Activated T-cell treated with anti-CD3 and anti-CD28 coated beads for 4 hours (primary cell): ENCODE results near the gene BSG.
A peak's percentile ranks its signal among the peaks of the same experiment; 100 is the strongest.
"Not testable (repeated sequence)": the region's sequence is repeated elsewhere in the genome, so short reads cannot be mapped to it uniquely, and the experiment has no call there.

ENCODE experiments used
- DNase-seq: peaks from one replicate; pipeline ENCODE4 v3.0.0-alpha.2; 2020

The BSG gene

DNA sequence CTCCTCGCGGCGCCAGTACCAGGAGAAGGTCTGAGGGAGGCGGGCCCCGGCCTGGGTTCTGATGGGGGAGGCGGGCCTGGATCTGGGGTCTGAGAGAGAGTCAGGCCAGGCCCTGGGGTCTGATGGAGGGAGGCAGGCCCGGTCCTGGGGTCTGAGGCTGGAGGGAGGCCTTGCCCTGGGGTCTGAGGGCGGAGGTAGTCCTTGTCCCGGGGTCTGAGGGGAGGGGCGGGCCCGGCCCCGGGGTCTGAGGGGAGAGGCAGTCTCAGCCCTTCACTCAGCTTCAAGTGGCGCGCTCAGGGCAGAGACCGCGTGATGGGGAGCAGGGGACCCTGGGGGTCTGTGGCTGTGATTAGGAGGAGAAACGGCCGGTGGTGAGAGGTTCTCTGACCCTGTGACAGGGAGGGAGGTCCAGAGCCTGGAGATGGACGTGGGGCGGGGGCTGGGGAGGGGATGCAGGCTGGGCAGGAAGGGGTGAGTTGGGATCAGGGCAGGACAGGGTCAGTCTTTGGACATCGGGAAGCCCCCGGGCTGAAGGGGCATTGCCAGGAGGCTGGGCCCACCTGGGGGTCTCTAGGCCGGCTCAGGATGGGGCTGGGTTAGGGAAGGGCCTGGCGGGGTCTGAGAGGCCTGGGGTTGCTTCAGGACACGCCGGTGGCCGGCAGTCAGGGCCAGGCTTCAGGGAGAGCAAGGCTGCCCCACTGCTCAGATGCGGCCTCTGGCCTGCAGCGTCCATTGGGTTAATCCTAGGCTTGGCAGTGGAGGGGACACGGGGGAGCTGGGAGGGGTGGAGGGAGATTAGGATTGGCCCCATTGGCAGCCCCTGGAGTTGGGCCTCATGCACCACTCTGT is 36.0 kb downstream of the BSG start:
- DNase-seq = no peak

DNA sequence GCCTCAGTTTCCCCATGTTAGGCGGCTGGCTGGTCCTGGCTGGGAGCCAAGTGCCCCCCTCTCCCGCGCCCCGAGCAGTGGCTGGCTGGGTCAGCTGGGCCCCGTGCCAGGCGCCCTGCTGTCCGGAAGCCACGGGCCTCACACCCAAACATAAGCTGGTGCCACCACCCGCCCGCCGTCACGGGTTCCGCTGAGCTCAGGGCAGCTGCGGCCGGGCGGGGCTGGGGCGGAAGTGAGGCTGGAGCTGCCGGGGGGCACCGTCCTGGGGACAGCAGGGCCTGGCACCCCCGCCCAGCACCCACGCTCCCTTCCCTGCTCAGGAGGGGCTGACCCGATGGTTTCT is 36.6 kb downstream of the BSG start:
- DNase-seq = no peak

DNA sequence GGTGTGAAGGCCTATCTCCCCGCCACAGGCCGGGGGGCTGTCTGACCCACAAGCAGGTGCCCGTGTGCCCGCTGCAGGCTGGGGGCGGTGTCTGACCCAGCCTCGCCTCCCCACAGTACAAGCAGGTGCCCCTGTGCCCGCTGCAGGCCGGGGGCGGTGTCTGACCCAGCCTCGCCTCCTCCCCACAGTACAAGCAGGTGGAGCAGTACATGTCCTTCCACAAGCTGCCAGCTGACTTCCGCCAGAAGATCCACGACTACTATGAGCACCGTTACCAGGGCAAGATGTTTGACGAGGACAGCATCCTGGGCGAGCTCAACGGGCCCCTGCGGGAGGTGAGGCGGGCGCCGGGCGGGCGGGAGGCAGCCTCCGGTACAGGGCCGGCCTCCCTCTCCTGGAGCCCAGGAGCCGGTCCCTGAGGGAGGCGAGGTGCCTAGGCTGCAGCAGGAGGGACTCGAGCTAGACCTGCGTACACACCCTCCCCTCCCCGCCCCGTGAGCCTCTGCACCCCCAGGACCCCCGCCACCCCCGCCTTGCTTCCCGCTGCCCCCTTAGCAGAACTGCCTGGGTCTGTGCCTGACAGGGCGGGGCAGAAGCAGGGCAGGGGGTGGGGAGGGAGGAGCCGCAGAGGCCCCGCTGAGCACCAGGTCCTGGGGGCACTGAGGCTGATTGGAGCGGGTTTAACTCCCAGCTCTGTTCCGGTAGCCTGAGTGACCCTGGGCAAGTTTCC is 37.8 kb downstream of the BSG start:
- no peak for DNase-seq

DNA sequence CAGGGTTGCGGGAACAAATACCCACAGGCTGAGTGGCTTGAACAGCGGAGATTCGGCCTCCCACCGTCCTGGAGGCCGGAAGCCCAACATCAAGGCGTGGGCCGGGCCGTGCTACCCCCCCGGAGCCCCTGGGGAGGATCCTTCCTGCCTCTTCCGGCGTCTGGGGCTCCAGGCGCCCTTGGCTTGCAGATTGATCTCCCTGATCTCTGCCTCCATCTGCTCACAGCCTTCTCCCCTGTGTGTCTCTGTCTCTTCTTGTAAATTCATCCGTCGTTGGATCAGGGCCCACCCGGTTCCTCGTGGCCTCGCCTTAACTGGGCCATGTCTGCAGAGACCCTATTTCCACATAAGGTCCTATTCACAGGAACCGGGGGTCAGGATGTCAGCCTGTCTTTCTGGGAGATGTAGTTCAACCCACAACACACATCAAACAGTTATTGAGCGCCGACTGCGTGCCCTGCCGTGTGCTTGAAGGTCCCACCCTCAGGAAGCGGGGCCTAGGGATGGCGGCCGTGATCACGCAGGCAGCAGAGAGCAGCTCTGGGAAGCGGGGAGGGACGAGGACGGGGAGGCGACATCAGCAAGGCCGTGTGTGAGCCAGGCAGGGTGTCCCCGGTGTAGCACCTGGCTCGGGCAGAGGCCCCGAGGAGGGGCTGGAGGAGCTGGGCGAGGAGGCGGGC is 38.5 kb downstream of the BSG start:
- DNase-seq = peak; percentile 15

DNA sequence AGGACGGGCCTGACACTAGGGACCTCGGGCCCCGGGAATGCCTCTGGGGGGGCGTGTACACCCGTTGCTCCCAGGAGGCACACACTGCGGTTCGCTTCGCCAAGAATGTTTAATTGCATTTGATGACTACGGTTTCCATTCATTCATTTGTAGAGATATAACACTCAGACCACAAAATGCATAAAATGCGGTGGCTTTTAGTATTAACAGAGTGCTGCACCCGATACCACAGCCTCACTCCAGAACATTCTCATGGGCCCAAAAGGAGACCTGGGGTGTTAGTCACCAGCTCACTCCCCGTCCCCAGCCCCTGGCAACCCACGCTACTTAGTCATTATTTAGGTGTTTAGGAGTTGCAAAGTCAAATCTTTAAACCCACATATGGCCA is 39.1 kb downstream of the BSG start:
- DNase-seq = peak; percentile 55

DNA sequence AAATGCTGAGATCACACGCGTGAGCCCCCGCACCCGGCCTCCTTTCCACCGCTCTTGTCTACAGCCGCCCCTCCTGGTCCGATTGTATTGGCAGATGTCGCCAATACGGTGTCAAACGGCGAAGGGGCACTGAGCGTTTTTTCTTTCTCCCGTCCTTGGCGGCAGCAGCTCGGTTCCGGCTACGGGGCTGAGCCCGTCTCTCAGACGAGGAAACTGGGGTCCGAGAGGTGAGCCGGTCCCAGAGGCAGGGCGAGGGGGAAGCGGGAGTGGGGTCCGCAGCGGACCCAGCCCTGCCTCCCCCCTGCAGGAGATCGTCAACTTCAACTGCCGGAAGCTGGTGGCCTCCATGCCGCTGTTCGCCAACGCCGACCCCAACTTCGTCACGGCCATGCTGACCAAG is 40.5 kb downstream of the BSG start:
- DNase-seq = no peak

DNA sequence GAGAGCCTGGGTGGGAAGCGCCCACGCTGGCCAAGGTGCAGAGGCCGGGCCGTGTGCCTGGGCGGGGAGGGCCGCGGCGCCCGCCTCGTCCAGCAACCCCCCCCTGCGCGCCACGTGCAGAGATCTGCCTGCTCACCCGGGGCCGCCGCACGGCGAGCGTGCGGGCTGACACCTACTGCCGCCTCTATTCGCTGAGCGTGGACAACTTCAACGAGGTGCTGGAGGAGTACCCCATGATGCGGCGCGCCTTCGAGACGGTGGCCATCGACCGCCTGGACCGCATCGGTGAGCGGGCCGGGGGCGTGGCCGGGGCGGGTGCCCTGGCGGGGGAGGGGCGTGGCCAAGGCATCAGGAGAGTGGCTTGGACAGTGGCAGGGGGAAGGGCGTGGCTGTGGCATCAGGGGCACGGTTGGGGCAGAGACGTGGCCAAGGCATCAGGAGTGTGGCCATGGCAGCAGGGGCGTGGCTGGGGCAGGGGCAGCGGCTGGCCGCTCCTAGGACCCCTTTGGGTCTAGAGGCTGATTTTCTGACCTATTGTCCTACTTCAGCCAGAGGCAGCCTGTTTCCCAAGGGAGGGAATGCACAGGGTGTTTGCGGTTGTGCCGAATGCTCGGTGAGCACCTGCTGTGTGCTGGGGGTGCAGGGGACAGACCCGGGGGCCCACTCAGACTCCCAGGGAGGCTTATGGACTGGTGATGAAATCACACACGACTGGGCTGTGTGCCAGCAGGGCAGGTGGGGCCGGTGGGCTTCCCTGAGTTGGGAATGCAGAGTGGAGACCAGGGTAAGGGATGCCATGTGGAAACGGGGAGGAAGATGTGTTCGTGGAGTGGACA is 41.6 kb downstream of the BSG start:
- DNase-seq = no peak

DNA sequence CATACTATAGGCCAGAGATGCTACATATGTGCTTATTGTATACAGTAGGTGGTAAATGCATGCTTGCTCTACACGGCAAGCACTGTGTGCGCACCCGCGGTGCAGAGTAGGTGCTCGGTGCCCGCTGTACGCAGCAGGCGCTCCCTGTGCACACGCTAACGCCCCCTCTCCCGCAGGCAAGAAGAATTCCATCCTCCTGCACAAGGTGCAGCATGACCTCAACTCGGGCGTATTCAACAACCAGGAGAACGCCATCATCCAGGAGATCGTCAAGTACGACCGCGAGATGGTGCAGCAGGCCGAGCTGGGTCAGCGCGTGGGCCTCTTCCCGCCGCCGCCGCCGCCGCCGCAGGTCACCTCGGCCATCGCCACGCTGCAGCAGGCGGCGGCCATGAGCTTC is 43.2 kb downstream of the BSG start:
- no peak for DNase-seq

DNA sequence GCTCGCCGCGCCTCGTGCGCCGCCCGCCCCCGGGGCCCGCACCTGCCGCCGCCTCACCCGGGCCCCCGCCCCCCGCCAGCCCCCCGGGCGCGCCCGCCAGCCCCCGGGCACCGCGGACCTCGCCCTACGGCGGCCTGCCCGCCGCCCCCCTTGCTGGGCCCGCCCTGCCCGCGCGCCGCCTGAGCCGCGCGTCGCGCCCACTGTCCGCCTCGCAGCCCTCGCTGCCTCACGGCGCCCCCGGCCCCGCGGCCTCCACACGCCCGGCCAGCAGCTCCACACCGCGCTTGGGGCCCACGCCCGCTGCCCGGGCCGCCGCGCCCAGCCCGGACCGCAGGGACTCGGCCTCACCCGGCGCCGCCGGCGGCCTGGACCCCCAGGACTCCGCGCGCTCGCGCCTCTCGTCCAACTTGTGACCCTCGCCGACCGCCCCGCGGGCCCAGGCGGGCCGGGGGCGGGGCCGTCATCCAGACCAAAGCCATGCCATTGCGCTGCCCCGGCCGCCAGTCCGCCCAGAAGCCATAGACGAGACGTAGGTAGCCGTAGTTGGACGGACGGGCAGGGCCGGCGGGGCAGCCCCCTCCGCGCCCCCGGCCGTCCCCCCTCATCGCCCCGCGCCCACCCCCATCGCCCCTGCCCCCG is 43.8 kb downstream of the BSG start:
- DNase-seq = no peak

DNA sequence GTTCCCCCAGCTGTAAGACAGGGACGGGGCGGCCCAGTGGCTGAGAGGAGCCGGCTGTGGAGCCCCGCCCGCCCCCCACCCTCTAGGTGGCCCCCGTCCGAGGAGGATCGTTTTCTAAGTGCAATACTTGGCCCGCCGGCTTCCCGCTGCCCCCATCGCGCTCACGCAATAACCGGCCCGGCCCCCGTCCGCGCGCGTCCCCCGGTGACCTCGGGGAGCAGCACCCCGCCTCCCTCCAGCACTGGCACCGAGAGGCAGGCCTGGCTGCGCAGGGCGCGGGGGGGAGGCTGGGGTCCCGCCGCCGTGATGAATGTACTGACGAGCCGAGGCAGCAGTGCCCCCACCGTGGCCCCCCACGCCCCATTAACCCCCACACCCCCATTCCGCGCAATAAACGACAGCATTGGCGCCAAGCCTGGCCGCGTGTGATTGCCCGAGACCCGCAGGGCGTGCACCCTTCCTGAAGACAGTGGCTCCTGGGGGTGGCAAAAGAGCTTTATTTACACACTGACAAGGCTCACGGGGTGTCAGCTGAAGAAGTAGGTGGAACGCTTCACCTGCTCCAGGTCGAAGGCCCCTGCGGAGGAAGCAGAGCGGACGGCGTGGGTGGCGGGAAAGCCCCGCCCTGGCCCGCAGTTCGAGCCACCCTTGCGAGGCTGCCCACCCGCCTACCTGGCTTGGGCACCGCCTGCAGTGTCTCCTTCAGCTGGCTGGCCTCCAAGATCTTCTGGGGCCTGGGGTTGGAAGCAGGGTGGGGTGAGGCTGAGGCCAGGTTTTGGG is 44.5 kb downstream of the BSG start:
- DNase-seq = no peak

DNA sequence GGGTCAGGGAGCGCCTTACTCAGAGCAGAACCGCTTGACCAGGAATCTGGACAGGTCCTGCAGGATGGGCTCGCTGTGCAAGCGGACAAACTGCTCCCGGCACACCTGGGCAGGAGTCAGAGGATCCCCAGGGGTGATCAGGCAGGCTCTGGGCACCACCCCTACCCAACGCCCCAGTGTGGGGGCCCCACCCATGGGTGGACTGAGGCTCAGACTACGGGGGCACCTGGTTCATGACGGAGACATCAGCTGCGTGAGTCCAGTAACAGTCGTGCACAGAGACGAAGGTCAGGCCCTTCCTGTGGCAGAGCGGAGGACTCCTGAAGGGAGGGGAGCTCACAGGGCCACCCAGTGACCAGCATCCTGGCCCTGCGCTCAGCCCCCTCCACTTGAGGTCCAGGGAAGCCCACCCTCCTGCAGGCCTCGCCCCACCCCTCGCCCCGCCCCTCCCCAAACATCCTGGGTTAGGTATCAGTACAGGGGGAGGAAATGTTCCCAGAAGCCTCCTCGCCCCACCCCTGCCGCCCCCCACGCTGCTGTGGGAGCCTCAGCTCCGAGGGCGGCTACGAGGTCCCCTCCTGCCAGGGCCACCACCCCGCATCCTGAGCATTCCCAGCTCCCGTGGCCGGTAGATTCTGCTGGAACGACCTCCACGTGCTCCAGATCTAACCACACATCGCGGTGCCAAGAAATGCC is 45.3 kb downstream of the BSG start:
- DNase-seq = no peak

DNA sequence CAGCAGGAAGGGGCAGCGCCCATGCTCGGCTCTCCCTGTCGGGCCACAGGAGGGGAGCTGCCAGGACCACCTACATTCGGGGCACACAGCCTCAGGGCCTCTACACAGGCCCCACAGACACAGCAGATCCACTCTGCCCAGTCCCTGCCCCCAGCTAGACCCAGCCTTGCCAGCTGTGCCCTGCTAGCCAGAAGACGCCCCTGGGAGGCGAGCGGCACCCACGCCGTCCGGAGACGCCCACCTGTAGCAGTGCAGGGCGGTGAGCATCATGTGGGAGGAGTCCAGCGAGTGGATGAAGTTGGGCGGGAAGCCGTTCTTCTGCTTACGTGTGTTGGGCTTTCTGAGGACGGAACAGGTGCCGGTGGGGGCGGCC is 45.8 kb downstream of the BSG start:
- DNase-seq = no peak

DNA sequence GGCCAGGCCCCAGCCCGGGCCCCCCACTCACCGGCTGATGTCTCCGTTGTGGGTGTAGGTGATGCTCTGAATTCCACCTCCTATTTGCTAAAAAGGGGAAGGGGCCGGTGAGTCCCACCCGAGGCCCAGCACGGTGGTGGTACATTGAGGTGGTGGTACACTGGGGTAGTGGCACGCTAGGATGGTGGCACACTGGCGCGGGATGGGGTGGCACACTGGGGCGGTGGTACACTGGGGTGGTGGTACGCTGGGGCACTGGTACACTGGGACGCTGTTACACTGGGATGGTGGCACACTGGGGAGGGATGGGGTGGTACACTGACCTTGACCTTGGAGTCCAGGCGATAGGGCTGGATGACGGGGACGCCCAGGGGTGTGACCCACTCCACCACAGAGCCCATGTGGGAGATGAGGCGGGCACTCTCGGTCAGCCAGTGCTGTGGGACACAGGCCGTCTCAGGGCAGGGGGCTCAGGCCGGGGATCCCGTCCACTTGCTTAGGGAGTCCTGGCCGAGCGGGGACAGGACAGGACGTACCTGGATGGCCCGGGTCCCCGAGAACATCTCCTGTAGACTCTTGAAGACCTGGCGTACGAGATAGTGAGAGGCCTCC is 46.4 kb downstream of the BSG start:
- DNase-seq = no peak

DNA sequence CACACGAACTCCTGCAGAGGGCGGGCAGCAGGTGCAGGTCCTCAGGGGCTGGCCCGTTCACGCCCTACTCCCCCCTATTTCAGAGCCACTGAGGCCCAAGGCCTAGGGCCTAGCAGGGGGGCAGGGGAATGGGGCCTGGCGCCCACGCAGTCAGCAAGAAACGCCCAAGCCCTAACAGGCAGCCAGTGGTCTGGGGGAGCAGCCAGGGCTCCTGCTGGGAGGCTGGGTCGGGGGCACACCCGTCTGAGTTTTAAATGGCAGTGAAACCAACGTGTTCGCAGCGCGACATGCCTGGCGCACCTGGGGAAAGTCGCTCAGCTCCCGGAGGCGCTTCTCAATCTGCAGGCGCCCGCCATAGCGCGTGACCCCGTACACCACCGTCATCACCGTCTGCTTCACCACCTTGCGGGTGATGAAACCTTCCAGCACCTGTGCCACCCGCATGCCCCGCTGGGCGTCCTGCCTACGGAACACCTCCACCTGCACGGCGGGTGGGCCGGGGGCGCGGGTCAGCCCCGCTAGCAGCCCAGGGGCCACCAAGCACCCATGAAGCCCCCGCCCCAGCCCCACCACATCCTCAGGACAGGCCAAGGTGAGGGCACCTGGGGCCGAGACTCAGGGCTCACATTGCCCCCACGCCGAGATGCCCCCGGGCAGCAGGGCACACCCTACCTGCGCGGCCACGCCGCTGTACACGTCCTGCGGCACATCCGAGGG is 47.0 kb downstream of the BSG start:
- no peak for DNase-seq

DNA sequence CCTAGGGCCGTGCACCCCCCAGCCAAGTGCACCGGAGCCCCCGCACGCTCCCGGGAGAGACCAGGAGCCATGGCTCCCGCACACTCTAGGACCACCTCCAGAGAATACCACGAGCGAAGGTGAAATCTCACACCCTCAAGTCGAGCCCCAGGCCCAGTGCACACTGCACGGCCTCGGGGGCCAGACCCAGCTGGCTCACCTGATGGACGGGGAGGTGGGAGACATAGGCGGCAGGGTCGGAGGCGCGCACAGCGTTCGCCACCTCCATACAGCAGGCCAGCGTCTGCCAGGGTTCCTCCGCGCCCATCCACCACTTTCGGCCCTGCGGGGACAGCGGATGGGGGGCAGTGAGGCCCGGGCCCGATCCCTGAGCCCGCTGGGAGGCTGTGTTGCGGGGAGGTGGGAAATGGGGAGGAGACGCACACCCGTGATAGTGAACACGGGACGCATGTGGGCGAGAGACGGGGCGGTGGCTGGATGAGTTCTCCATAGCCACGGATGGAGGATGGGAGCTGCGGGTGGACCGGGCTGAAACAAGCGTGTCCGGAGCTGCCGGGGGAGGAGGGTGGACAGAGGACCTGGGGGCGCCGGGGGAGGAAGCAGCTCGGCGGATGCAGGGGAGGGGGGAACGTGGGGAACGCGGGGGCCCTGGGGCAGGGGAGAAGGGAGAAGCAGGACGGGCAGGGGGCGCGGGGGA is 47.9 kb downstream of the BSG start:
- DNase-seq = no peak

DNA sequence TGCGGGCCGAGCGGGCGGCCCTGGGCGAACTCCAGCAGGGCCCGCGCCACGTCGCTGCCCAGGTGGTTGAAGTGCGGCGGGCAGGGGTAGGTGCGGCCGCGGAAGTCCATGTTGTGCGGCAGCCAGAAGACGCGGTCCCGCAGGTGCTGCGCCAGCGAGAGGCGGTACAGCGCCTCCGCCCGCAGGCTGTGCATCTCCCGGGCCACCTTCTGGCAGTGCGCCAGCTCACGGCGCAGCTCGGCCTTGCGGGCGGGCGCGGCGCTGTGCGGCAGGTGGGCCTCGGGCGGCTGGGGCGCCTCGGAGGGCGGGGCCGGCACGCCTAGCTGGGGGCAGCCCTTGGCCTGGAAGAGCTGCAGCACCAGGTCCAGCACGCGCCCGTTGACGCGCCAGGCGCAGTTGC is 48.8 kb downstream of the BSG start:
- not testable (repeated sequence) for DNase-seq

DNA sequence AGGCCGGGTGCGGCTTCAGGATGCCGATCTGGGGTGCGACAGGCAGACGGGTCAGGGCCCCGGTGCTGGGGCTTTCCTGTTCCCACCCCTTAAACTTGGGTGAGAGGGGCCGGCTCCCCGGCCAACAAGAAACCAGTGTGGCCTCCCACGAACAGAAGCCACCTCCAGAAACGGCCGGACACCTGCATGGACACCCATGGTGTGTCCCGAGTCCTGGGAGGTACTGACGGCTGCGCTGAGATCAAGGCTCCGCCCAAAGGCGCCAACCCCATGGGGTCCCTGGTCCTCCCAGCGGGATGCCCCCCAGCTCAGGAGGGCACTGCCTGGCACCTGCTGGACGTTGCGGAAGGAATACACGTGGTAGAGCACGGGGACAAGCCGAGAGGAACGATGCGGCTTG is 49.4 kb downstream of the BSG start:
- no peak for DNase-seq

DNA sequence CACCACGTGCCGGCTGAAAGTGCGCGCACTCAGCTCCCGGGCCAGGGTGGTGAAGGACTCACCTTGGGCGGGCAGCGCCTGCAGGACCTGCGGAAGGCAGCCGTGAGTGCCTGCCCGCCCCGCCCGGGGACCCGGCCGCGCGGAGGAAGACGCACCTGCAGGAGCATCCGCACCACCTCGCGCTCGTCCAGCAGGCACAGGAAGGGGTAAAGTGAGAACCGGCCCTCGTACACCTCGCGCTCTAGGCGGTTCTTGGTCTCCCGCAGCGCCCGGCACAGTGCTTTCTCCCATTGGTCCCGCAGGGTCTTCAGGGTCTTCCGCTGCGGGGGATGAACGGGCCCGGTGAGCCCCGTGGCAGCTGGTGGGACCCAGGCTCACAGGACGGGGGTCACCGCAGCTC is 50.3 kb downstream of the BSG start:
- no peak for DNase-seq

DNA sequence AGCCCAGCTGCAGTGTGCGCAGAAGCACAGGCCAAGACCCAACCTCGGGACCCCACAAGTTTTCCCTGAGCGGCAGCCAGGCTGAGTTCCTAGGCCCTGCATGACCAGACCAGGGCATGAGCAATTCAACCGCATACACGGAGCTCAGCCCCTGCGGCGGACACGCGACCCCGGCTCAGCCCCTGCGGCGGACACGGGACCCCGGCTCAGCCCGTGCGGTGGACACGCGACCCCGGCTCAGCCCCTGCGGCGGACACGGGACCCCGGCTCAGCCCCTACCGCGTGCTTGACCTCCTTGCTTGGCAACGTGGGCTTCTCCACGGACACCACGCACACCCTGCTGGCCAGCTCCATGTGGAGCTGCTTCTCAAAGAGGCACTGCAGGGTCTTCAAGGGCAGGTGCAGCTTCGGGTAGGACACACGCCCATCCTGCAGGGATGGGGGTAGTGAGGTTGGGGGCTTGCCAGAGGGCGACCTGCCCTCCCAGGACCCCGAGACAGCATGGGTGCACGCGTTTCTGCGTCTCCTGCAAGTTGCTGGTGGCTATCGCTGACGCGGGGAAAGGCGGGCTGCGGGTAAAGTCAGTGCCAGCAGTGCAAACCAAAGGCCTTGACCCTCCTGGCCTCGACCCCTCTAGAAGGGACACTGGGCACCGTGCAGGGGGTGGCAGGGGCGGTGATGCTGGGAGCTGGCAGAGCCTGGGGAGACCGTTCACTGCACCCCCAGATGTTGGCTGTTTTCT is 51.0 kb downstream of the BSG start:
- no peak for DNase-seq
